ENCODE measurements around the gene C1orf21. TPM values are rescaled to one million over a fixed set of nuclear protein-coding genes. Genes with fewer than 3 reads are reported as not detected.
A peak's percentile ranks its signal among the peaks of the same experiment; 100 is the strongest.

The C1orf21 gene
- total and polyA plus RNA-seq, 2 donors (not counting 1 experiment from before 2014, with no cell fraction given): 53.0 to 95.4 TPM

GRCh38 chr1:184379111-184379752 is 7.6 kb upstream of the C1orf21 start:
- peak in 1 of 2 donors; percentile 9 for TF ChIP-seq CTCF (conservative IDR thresholded peaks at IDR 0.05 in 1 of 2, IDR thresholded peaks at IDR 0.05 in 1 of 2; ENCODE audit: low read depth in 1 of 2, low read length in 2 of 2)
- TF ChIP-seq EZH2 (IDR thresholded peaks at IDR 0.05; ENCODE audit: low read length, missing control alignments): no peak
- Histone ChIP-seq H3K9ac (ENCODE audit: insufficient read depth, low read length) (no peak overlapping the region), H3K4me3 (replicated peaks in 1 of 4; ENCODE audit: control extremely low read depth in 1 of 4, insufficient read depth in 1 of 4, low read depth in 3 of 4, low read length in 4 of 4) (no peak overlapping the region), H3K9me3 (ENCODE audit: control insufficient read depth, insufficient read depth, low read depth, low read length) (no peaks in the 10 kb centered on the region), H3K4me1 (ENCODE audit: control insufficient read depth, extremely low read depth, insufficient read depth, low read length) (peaks cover 5% of the 10 kb centered on the region), H3K27ac (ENCODE audit: insufficient read depth, low read length) (no peak overlapping the region), H3K4me2 (ENCODE audit: extremely low read depth, insufficient read depth, low read length) (no peak overlapping the region), H2AFZ (ENCODE audit: low read length) (no peak overlapping the region), H3K36me3 (ENCODE audit: control insufficient read depth, insufficient read depth, low read length) (no peaks in the 10 kb centered on the region), H3K27me3 (ENCODE audit: control insufficient read depth, insufficient read depth, low read length) (no peaks in the 10 kb centered on the region), H3K79me2 (ENCODE audit: control insufficient read depth, insufficient read depth, low read length) (no peaks in the 10 kb centered on the region), H4K20me1 (ENCODE audit: control insufficient read depth, extremely low read depth, insufficient read depth, low read length) (no peaks in the 10 kb centered on the region)
- DNase-seq (ENCODE audit: low read depth in 2 of 2): no peak

GRCh38 chr1:184380468-184380867 is 6.4 kb upstream of the C1orf21 start:
- no peak for DNase-seq (ENCODE audit: low read depth in 2 of 2)
- Histone ChIP-seq H3K27me3 (ENCODE audit: control insufficient read depth, insufficient read depth, low read length) (no peaks in the 10 kb centered on the region), H3K4me2 (ENCODE audit: extremely low read depth, insufficient read depth, low read length) (no peak overlapping the region), H3K9me3 (ENCODE audit: control insufficient read depth, insufficient read depth, low read depth, low read length) (no peaks in the 10 kb centered on the region), H4K20me1 (ENCODE audit: control insufficient read depth, extremely low read depth, insufficient read depth, low read length) (no peaks in the 10 kb centered on the region), H3K4me3 (replicated peaks in 1 of 4; ENCODE audit: control extremely low read depth in 1 of 4, insufficient read depth in 1 of 4, low read depth in 3 of 4, low read length in 4 of 4) (no peak overlapping the region), H3K9ac (ENCODE audit: insufficient read depth, low read length) (no peak overlapping the region), H3K4me1 (ENCODE audit: control insufficient read depth, extremely low read depth, insufficient read depth, low read length) (peaks cover 5% of the 10 kb centered on the region), H2AFZ (ENCODE audit: low read length) (no peak overlapping the region), H3K36me3 (ENCODE audit: control insufficient read depth, insufficient read depth, low read length) (no peaks in the 10 kb centered on the region), H3K79me2 (ENCODE audit: control insufficient read depth, insufficient read depth, low read length) (no peaks in the 10 kb centered on the region), H3K27ac (ENCODE audit: insufficient read depth, low read length) (no peak overlapping the region)
- TF ChIP-seq CTCF (conservative IDR thresholded peaks at IDR 0.05 in 1 of 2, IDR thresholded peaks at IDR 0.05 in 1 of 2; ENCODE audit: low read depth in 1 of 2, low read length in 2 of 2) (no peak), EZH2 (IDR thresholded peaks at IDR 0.05; ENCODE audit: low read length, missing control alignments) (no peak)

- no peaks in the 10 kb centered on the region for H4K20me1 ChIP-seq (ENCODE audit: control insufficient read depth, extremely low read depth, insufficient read depth, low read length)
- no peak overlapping the region for H2AFZ ChIP-seq (ENCODE audit: low read length)
- H3K9me3 ChIP-seq (ENCODE audit: control insufficient read depth, insufficient read depth, low read depth, low read length): no peaks in the 10 kb centered on the region
- DNase-seq (ENCODE audit: low read depth in 2 of 2): no peak
- peaks cover 7% of the 10 kb centered on the region for H3K79me2 ChIP-seq (ENCODE audit: control insufficient read depth, insufficient read depth, low read length)
- H3K36me3 ChIP-seq (ENCODE audit: control insufficient read depth, insufficient read depth, low read length): no peaks in the 10 kb centered on the region
- no peak overlapping the region for H3K4me2 ChIP-seq (ENCODE audit: extremely low read depth, insufficient read depth, low read length)
- peaks cover 5% of the 10 kb centered on the region for H3K4me1 ChIP-seq (ENCODE audit: control insufficient read depth, extremely low read depth, insufficient read depth, low read length)
- H3K9ac ChIP-seq (ENCODE audit: insufficient read depth, low read length): no peak overlapping the region
- H3K4me3 ChIP-seq (replicated peaks in 1 of 4; ENCODE audit: control extremely low read depth in 1 of 4, insufficient read depth in 1 of 4, low read depth in 3 of 4, low read length in 4 of 4): no peak overlapping the region
- H3K27me3 ChIP-seq (ENCODE audit: control insufficient read depth, insufficient read depth, low read length): no peaks in the 10 kb centered on the region
- TF ChIP-seq EZH2 (IDR thresholded peaks at IDR 0.05; ENCODE audit: low read length, missing control alignments): no peak
- no peak for TF ChIP-seq CTCF (conservative IDR thresholded peaks at IDR 0.05 in 1 of 2, IDR thresholded peaks at IDR 0.05 in 1 of 2; ENCODE audit: low read depth in 1 of 2, low read length in 2 of 2)
- H3K27ac ChIP-seq (ENCODE audit: insufficient read depth, low read length): no peak overlapping the region
These were observed 3.0 kb upstream of the C1orf21 start for GRCh38 chr1:184383772-184384323.

Data from fibroblast of lung (primary cell).